HUDEP-2 (cell line): ENCODE results near the gene DBT.
"Not testable (repeated sequence)": the region's sequence is repeated elsewhere in the genome, so short reads cannot be mapped to it uniquely, and the experiment has no call there.

Experiments used
- DNase-seq, 76 experiments: peaks; one replicate each; lab custom pipeline; 2025; ENCODE audit not compliant: unreplicated experiment in 76 of 76; lab: John Stamatoyannopoulos, UW

The DBT gene

DNA sequence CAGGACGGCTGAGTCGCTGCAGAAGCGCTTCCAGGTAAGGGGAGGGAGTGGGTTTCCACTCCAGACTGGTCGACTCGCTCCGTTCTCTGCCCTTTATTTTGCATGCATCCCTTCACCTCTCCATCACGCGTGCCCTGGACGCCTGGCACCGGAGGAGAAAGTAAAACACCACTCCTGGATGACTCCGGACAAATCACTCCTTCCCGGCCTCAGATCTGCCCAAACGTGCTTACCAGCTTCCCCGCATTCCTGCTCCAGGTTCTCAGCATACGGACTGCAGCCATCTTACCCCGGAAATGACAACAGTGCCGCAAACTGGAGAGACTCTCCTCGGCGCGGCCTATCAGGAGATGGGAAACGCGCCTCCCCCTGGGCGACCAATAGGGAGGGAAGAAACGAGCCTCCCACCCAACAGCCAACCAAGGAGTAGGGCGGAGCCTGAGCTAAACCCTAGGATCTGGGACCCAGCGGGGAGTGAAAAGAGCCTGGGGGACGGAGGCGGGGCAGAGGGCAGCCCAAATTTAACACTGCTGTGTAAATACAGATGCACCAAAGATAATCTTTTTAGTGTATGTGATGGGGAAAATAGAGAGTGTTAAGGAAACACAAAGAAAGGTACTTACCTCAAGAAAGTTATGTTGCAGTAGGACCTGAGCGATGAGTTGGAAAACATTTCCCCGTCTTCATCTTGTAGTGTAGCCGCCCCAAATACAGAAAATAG is at the start of gene DBT:
Gene DBT, minus strand, starts transcription at position 298 of the 721 bp plus-strand sequence. Its CDS starts 14 bp downstream, at position 284.
- peak; percentile 23 to 96 (median 90) for DNase-seq

GRCh38 chr1:100298512-100298911 is 48.9 kb upstream of the DBT start:
- no peak for DNase-seq

- not testable (repeated sequence) for DNase-seq
Observed at GRCh38 chr1:100296997-100297396, 47.4 kb upstream of the DBT start.

DNA sequence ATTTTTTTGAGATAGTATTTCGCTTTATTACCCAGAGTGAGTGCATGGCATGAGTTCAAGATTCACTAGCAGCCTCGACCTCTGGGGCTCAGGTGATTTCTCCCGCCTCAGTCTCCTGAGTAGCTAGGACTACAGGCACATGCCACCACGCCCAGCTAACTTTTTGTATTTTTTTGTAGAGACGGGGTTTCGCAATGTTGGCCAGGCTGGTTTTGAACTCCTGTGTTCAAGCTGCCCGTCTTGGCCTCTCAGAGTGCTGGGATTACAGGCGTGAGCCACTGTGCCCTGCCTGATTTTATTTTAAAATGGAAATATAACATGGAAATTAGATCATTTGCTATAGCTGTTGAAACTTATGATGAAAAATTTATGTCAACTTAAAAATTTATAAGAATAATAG is 46.5 kb upstream of the DBT start:
- no peak for DNase-seq

- DNase-seq = no peak
Observed at GRCh38 chr1:100292711-100293110, 43.1 kb upstream of the DBT start.

DNA sequence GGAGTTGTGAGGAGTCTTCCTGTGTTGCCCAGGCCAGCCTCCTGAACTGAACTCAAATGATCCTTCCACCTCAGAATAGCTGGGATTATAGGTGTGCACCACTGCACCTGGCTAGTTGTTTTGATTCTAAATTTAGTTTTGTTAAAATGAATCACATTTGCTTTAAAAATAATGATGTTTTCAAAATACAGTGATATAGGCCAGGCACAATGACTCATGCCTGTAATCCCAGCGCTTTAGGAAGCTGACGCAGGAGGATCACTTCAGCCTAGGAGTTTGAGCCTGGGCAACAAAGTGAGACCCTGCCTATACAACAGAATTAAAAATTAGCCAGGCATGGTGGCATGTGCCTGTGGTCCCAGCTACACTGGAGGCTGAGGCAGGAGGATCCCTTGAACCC is 40.7 kb upstream of the DBT start:
- no peak for DNase-seq

GRCh38 chr1:100287162-100287561 is 37.5 kb upstream of the DBT start:
- no peak for DNase-seq

DNA sequence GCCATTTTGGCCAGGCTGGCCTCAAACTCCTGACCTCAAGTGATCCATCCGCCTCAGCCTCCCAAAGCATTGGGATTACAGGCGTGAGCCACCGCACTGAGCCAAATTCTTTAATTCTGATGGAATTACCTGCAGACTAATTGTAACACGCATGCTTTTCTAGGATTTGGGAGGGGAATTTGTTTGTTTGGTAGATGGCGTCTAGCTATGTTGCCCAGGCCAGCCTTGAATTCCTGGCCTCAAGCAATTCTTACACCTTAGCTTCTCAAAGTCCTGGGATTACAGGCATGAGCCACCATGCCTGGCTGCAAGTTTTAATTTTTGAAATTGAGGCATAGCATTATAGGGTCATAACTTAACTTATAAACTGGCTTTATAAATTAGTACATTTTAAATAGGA is 35.0 kb upstream of the DBT start:
- DNase-seq = no peak

DNA sequence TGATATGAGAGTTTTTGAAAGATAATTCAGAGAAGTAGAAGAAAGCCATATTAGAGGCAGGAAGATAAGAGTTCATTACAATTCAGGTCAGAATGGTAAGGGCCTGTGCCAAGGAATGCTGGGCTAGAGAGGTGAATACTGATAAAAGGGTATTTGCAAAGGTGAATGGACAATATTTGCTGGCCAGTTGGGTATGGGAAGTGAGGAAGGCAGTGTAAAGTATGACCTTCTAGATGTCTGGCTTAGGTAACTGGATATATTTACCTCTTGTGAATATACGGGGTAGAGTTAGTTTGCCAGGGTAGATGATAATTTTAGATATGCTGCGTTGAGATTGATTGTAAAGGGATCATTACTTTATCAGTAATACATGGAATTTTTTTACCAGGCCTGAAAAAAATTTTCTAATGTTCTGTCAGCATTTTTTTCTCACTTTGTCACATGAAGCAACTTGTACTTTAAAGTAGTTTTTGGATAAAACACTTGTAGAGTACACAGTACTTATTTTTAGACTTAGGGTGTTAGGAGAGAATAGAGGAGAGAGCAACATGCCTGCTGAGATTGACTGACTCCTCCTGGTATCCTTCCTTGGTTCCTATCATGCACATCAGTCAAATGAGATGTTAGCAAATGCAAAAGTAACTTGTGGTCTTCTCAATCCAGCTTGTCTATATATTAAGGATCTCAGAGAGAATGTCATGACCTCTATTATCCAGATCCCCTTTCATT is 30.5 kb upstream of the DBT start:
- no peak for DNase-seq

- DNase-seq = no peak
Observed at GRCh38 chr1:100279358-100279923, 29.8 kb upstream of the DBT start.

DNA sequence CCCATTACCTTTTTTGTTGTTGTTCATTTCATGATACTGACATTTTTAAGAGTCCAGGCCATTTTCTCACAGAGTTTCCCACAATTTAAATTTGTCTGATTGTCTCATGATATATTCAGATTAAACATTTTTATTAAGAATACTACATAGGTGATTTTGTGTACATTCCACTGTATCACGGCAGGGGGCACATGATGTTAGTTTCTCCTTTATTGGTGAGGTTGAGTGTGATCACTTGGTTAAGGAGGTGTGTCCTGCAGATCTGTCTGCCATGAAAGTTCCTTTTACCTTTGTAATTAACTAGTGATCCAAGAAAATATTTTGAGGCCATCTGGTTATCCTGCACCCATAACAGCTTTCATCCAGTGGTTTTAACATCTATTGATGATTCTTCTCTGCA is 28.2 kb upstream of the DBT start:
- DNase-seq = peak in 47 of 76 experiments; percentile 2 to 67 (median 31)

DNA sequence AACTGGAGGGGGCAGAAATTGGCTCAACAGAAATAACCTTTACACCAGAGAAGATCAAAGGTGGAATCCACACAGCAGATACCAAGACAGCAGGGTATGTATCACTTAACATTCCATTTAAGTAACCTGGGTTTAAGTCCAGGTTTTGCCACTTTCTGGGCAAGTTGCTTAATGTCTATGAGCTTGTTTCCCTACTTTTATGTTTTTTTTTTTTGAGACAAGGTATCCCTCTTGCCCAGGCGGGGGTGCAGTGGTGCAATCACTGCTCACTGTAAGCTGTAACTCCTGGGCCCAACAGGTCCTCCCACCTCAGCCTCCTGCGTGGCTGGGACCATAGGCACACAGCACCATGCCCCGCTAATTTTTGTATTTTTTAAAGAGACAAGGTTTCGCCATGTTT is 18.6 kb upstream of the DBT start:
- no peak for DNase-seq

DNA sequence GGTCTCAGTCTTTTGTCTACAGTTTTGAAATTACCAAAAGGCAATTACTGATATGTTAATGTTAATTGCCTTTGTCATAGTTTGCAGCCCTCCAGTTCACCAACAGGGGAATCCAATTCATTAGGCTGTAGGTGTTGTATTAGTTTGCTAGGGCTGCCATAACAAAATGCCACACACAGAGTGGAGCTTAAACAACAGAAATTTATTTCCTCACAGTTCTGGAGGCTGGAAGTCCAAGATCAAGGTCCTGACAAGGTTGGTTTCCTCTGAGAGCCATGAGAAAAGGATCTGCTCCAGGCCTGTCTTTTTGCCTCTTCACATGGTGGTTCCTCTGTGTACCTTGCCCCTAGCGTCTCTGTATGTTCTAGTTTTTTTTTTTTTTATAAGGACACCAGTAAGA is 17.6 kb upstream of the DBT start:
- no peak for DNase-seq

- DNase-seq = peak in 9 of 76 experiments; percentile 4 to 40 (median 8)
Observed at GRCh38 chr1:100266741-100267140, 17.1 kb upstream of the DBT start.

DNA sequence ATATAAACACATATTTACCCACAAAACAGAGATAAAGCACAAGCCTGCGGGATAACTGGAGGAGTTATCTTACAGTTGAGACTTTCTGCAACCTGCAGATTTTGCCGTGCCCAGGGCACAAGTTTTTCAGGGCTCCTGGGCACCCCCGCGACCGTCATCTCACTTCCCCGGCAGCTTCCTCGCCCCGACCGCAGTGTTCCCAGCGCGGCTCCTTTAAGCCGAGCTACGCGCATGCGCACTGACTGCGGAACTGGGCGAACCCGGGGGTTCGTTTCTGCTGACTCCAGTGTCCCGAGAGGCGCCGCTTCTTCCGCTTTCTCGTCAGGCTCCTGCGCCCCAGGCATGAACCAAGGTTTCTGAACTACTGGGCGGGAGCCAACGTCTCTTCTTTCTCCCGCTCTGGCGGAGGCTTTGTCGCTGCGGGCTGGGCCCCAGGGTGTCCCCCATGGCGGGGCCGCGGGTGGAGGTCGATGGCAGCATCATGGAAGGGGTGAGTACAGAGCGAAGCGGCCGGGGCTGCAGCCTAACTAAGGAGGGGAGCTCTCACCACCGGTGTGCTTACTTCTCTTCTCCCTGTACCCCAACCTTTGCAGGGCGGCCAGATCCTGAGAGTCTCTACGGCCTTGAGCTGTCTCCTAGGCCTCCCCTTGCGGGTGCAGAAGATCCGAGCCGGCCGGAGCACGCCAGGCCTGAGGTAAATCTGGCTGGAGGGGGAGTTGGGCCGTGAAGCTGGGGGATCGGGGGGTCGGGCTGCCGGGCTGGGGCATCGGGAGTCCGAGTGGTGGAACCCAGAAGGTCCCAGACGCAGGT is 16.5 kb upstream of the DBT start, which contains the start of gene RTCA:
Gene RTCA, plus strand, starts transcription at position 286 of the 810 bp plus-strand sequence. Its CDS starts 160 bp downstream, at position 446.
- peak in 75 of 76 experiments; percentile 34 to 95 (median 91) for DNase-seq

GRCh38 chr1:100265562-100265930 is 15.9 kb upstream of the DBT start:
- DNase-seq = peak in 28 of 76 experiments; percentile 20 to 78 (median 43)

DNA sequence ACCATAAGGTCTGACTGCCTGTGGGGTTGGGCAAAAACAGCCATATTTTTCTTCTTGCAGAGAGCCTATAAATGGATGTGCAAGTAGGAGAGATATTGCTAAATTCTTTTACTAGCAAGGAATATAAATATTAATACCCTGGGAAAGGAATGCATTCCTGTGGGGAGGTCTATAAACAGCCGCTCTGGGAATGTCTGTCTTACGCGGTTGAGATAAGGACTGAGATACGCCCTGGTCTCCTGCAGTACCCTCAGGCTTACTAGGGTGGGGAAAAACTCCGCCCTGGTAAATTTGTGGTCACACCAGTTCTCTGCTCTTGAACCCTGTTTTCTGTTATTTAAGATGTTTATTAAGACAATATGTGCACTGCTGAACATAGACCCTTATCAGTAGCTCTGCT is 14.4 kb upstream of the DBT start:
- not testable (repeated sequence) for DNase-seq

- no peak for DNase-seq
Observed at GRCh38 chr1:100261686-100262085, 12.1 kb upstream of the DBT start.

GRCh38 chr1:100258427-100258826 is 8.8 kb upstream of the DBT start:
- DNase-seq = not testable (repeated sequence)

- DNase-seq = not testable (repeated sequence)
Observed at GRCh38 chr1:100256273-100256672, 6.6 kb upstream of the DBT start.

DNA sequence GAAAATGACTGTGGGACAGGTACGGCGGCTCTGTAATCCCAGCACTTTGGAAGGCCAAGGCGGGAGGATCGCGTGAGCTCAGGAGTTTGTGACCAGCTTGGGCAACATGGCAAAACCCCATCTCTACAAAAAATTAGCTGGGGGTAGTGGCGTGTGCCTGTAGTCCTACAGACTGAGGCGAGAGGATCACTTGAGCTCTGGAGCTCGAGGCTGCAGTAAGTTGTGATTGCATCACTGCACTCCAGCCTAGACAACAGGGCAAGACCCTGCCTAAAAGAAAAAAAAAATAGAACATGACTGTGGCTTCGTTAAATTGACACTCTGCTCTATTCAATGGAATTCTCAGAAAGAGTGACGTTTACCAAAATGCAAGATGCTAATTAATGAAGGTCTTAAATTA is 3.9 kb upstream of the DBT start:
- no peak for DNase-seq
